Glutamatergic neuron (in vitro differentiated cells): ENCODE measurements around the gene FAM184B. TPM values are rescaled to one million over a fixed set of nuclear protein-coding genes. Genes with fewer than 3 reads are reported as not detected.
A peak's percentile ranks its signal among the peaks of the same experiment; 100 is the strongest.

Source experiments
- DNase-seq: peaks from one replicate; pipeline ENCODE4 v3.0.0; 2022
- H3K27ac Mint-ChIP-seq: one replicate; pipeline ENCODE4 v1.8.0; 2020; ENCODE audit warnings: mild to moderate bottlenecking, mixed read lengths, inconsistent platforms; ENCODE audit not compliant: unreplicated experiment
- H3K27me3 Mint-ChIP-seq: one replicate; pipeline ENCODE4 v1.8.0; 2020; ENCODE audit warnings: mild to moderate bottlenecking, moderate library complexity, mixed read lengths, inconsistent platforms; ENCODE audit not compliant: unreplicated experiment
- H3K36me3 Mint-ChIP-seq: one replicate; pipeline ENCODE4 v1.8.0; 2020; ENCODE audit warnings: mild to moderate bottlenecking, mixed read lengths, inconsistent platforms; ENCODE audit not compliant: unreplicated experiment
- H3K4me1 Mint-ChIP-seq: one replicate; pipeline ENCODE4 v1.8.0; 2020; ENCODE audit warnings: mild to moderate bottlenecking, low read depth, mixed read lengths, inconsistent platforms; ENCODE audit not compliant: unreplicated experiment
- H3K4me3 Mint-ChIP-seq: one replicate; pipeline ENCODE4 v1.8.0; 2020; ENCODE audit warnings: mild to moderate bottlenecking, mixed read lengths, inconsistent platforms; ENCODE audit not compliant: unreplicated experiment
- H3K9me3 Mint-ChIP-seq: one replicate; pipeline ENCODE4 v1.8.0; 2020; ENCODE audit warnings: mild to moderate bottlenecking, moderate library complexity, mixed read lengths, inconsistent platforms; ENCODE audit not compliant: unreplicated experiment
- total RNA-seq: library from RNA; stranded (reverse); fragmentation: NEBNext Ultra II Directional; extraction: Animal tissue kit (Norgen Biotek cat#: 25700); gene quantifications from one replicate; pipeline ENCODE4 v1.2.1, GENCODE V29; 2021; ENCODE audit not compliant: unreplicated experiment
- TF ChIP-seq, protein P1 (sequence below): fragments of 200-600 bp; sonication (generic); IDR thresholded peaks from one replicate; pipeline ENCODE4 v1.5.0; 2021; ENCODE audit not compliant: partially characterized antibody, unreplicated experiment

Gene FAM184B
- total RNA-seq, 1 donor from 2014 or later: not detected

DNA sequence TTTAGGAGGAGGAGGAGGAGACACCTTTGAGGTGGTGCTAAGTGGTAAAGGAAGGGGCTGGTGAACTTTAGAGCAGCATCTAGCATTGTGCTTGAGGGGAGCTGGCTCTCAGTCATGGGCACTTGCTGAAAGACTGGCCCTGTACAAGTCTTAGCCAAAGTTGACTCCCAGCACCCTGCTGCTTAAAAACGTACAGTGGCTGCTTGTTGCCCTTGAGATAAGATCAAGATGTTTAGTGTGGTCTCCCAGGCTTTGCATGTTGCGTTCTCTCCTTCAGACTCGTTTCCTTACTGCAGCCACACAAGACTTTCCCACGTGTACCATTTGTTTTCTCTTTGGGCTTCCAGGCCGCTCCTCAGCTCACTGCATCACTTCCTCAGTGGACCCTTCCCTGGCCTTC, 165.1 kb downstream of the FAM184B start:
- Mint-ChIP-seq H3K4me1 (no peaks in the 10 kb centered on the region), H3K9me3 (peaks cover 1% of the 10 kb centered on the region), H3K4me3 (peak overlapping the region; percentile 69), H3K27ac (no peak overlapping the region), H3K27me3 (peaks cover 4% of the 10 kb centered on the region), H3K36me3 (no peaks in the 10 kb centered on the region)
- TF ChIP-seq, protein P1, sequence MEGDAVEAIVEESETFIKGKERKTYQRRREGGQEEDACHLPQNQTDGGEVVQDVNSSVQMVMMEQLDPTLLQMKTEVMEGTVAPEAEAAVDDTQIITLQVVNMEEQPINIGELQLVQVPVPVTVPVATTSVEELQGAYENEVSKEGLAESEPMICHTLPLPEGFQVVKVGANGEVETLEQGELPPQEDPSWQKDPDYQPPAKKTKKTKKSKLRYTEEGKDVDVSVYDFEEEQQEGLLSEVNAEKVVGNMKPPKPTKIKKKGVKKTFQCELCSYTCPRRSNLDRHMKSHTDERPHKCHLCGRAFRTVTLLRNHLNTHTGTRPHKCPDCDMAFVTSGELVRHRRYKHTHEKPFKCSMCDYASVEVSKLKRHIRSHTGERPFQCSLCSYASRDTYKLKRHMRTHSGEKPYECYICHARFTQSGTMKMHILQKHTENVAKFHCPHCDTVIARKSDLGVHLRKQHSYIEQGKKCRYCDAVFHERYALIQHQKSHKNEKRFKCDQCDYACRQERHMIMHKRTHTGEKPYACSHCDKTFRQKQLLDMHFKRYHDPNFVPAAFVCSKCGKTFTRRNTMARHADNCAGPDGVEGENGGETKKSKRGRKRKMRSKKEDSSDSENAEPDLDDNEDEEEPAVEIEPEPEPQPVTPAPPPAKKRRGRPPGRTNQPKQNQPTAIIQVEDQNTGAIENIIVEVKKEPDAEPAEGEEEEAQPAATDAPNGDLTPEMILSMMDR: no peak
- DNase-seq: no peak

DNA sequence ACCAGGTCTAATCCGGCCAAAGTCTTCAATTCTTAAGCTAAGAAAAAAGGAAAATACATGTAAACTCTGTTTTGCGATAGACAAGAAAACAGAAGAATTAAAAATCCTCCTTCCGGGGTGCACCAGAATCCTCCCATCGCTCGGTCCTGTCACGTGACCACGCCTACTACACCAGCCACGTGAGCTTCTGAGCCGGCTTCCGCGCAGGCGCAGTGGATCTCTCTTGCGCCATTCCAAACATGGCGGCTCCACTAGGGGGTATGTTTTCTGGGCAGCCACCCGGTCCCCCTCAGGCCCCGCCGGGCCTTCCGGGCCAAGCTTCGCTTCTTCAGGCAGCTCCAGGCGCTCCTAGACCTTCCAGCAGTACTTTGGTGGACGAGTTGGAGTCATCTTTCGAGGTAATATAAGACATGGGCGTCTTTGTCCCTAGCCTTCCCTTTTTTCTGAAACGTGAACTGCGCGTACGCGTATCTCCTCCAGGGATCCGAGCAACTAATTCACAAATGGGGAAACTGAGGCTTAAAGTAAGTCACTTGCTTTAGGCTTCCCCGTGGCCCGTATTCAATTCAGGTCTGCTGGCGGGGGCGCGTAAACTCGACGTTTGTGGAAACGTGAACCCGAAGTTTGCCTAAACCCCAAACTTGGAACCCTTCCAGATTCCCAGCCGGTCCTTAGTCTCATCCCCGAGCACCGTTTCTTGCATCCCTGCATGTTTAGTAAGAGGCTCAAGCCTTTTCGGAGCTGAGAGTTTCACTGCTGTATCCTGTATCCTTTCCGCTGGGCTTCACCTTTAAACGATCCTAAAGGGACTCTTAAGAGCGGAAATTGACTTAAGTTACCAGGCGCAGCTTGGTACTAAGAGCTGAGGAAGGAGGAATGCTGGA, 166.8 kb downstream of the FAM184B start, which contains the start of gene MED28:
Gene MED28, plus strand, starts transcription at position 226 of the 884 bp plus-strand sequence. Its CDS starts 14 bp downstream, at position 240.
- no peaks in the 10 kb centered on the region for H3K4me1 Mint-ChIP-seq
- H3K9me3 Mint-ChIP-seq: peaks cover 1% of the 10 kb centered on the region
- H3K4me3 Mint-ChIP-seq: peak within 1 kb of the TSS; percentile 98
- H3K27me3 Mint-ChIP-seq: peaks cover 4% of the 10 kb centered on the region
- H3K27ac Mint-ChIP-seq: peak within 1 kb of the TSS; percentile 93
- no peaks in the 10 kb centered on the region for H3K36me3 Mint-ChIP-seq
- DNase-seq: peak; percentile 97
- TF ChIP-seq, protein P1: peak; percentile 11

DNA sequence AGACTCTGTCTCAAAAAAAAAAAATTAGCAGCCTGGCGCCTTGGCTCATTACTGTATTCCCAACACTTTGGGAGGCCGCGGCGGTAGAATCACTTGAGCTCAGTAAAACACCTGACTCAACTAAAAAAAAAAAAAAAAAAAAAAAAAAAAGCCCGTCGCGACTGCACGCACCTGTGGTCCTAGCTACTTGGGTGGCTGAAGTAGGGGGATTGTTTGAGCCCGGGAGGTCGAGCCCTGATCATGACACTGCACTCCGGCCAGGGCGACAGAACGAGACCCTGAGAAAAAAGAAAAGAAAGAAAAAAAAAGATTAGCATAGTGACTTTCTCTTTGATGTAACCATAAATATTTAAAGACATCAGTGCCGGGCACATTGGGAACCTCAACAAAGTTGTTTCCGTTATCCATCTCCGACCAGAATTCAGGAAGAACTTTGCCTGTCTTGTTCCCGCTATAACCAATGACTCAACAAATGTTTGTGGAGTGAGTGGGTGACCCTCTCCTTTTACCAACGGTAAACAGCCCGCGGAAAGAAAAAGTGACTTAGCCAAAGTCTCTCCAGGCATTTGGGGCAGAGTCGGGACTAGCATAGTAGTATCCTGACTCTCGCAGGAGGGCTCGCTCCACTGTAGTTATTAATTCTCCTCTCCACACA, 167.5 kb downstream of the FAM184B start:
- Mint-ChIP-seq H3K9me3 (peaks cover 1% of the 10 kb centered on the region), H3K4me1 (no peaks in the 10 kb centered on the region), H3K27ac (peak overlapping the region; percentile 93), H3K4me3 (peak overlapping the region; percentile 98), H3K36me3 (no peaks in the 10 kb centered on the region), H3K27me3 (peaks cover 4% of the 10 kb centered on the region)
- TF ChIP-seq, protein P1: no peak
- peak; percentile 22 for DNase-seq

DNA sequence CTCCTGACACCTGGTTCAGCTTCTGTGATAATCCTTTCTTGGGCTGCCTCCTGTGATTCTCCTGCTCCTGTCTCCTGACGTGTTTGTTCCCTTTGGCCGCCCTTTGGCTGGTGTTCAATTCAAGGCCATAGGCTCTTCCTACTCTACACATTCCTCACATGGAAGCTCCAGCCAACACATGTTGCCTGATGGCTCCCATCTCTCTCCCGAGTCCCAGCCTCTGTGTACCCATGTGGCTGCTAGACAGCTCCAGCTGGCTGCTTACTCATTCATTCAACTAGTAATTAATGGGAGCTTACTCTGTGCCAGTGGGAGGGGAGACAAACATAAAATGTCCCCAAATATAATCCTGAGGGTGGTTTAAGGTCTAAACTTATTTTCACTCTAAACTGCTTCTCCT, 176.2 kb downstream of the FAM184B start:
- peaks cover 3% of the 10 kb centered on the region for H3K9me3 Mint-ChIP-seq
- DNase-seq: no peak
- no peak overlapping the region for H3K4me3 Mint-ChIP-seq
- no peak overlapping the region for H3K27ac Mint-ChIP-seq
- TF ChIP-seq, protein P1: no peak
- no peaks in the 10 kb centered on the region for H3K36me3 Mint-ChIP-seq
- H3K4me1 Mint-ChIP-seq: no peaks in the 10 kb centered on the region
- no peaks in the 10 kb centered on the region for H3K27me3 Mint-ChIP-seq
